ENCODE results near the gene FADS6.

FADS6 gene

GRCh38 chr17:74883241-74883745, 10.1 kb downstream of the FADS6 start:
- Mint-ChIP-seq H3K36me3 (no peaks in the 10 kb centered on the region), H3K27ac (no peak overlapping the region), H3K9me3 (no peaks in the 10 kb centered on the region), H3K4me1 (no peaks in the 10 kb centered on the region), H3K27me3 (peaks cover 25% of the 10 kb centered on the region), H3K4me3 (no peak overlapping the region)
- ATAC-seq (ENCODE audit: low read depth) (no peak), DNase-seq (ENCODE audit: low spot score in 2 of 2) (no peak)

GRCh38 chr17:74882517-74883240, 10.8 kb downstream of the FADS6 start:
- Mint-ChIP-seq H3K4me1 (no peaks in the 10 kb centered on the region), H3K27ac (no peak overlapping the region), H3K4me3 (no peak overlapping the region), H3K36me3 (no peaks in the 10 kb centered on the region), H3K9me3 (no peaks in the 10 kb centered on the region), H3K27me3 (peaks cover 25% of the 10 kb centered on the region)
- DNase-seq (ENCODE audit: low spot score in 2 of 2) (no peak), ATAC-seq (ENCODE audit: low read depth) (no peak)

- Mint-ChIP-seq H3K27me3 (peaks cover 21% of the 10 kb centered on the region), H3K36me3 (no peaks in the 10 kb centered on the region), H3K9me3 (no peaks in the 10 kb centered on the region), H3K4me3 (no peak overlapping the region), H3K4me1 (no peaks in the 10 kb centered on the region), H3K27ac (no peak overlapping the region)
- ATAC-seq (ENCODE audit: low read depth): no peak
- no peak for DNase-seq (ENCODE audit: low spot score in 2 of 2)
Observed at GRCh38 chr17:74881073-74881472, 12.4 kb downstream of the FADS6 start.

- Mint-ChIP-seq H3K27ac (no peak overlapping the region), H3K36me3 (no peaks in the 10 kb centered on the region), H3K4me1 (no peaks in the 10 kb centered on the region), H3K9me3 (no peaks in the 10 kb centered on the region), H3K4me3 (no peak overlapping the region), H3K27me3 (peaks cover 13% of the 10 kb centered on the region)
- DNase-seq (ENCODE audit: low spot score in 2 of 2): no peak
- no peak for ATAC-seq (ENCODE audit: low read depth)
Observed at GRCh38 chr17:74879308-74879707, 14.1 kb downstream of the FADS6 start.

GRCh38 chr17:74878658-74879057, 14.8 kb downstream of the FADS6 start:
- Mint-ChIP-seq H3K9me3 (no peaks in the 10 kb centered on the region), H3K36me3 (no peaks in the 10 kb centered on the region), H3K4me3 (no peak overlapping the region), H3K4me1 (peaks cover 4% of the 10 kb centered on the region), H3K27ac (no peak overlapping the region), H3K27me3 (peaks cover 13% of the 10 kb centered on the region)
- DNase-seq (ENCODE audit: low spot score in 2 of 2) (no peak), ATAC-seq (ENCODE audit: low read depth) (no peak)

GRCh38 chr17:74877592-74878548, 15.6 kb downstream of the FADS6 start:
- H3K36me3 Mint-ChIP-seq: no peaks in the 10 kb centered on the region
- ATAC-seq (ENCODE audit: low read depth): no peak
- peaks cover 13% of the 10 kb centered on the region for H3K27me3 Mint-ChIP-seq

GRCh38 chr17:74875977-74876593, 17.3 kb downstream of the FADS6 start:
- Mint-ChIP-seq H3K4me3 (no peak overlapping the region), H3K36me3 (no peaks in the 10 kb centered on the region), H3K4me1 (peaks cover 14% of the 10 kb centered on the region), H3K27me3 (peaks cover 8% of the 10 kb centered on the region), H3K9me3 (no peaks in the 10 kb centered on the region), H3K27ac (peak overlapping the region; percentile 28)
- ATAC-seq (ENCODE audit: low read depth): no peak
- DNase-seq (ENCODE audit: low spot score in 2 of 2): no peak

More at GRCh38 chr17:74877592-74878548, 15.6 kb downstream of the FADS6 start:
- peaks cover 4% of the 10 kb centered on the region for H3K4me1 Mint-ChIP-seq
- DNase-seq (ENCODE audit: low spot score in 2 of 2): no peak
- H3K9me3 Mint-ChIP-seq: no peaks in the 10 kb centered on the region
- no peak overlapping the region for H3K4me3 Mint-ChIP-seq
- no peak overlapping the region for H3K27ac Mint-ChIP-seq

- Mint-ChIP-seq H3K27ac (peak overlapping the region; percentile 28), H3K27me3 (peaks cover 3% of the 10 kb centered on the region), H3K36me3 (no peaks in the 10 kb centered on the region), H3K4me3 (no peak overlapping the region), H3K9me3 (no peaks in the 10 kb centered on the region), H3K4me1 (peaks cover 14% of the 10 kb centered on the region)
- no peak for DNase-seq (ENCODE audit: low spot score in 2 of 2)
- no peak for ATAC-seq (ENCODE audit: low read depth)
Observed at GRCh38 chr17:74875155-74875976, 18.1 kb downstream of the FADS6 start.

GRCh38 chr17:74874615-74875037, 18.8 kb downstream of the FADS6 start:
- Mint-ChIP-seq H3K4me3 (no peak overlapping the region), H3K27me3 (peaks cover under 1% of the 10 kb centered on the region), H3K4me1 (peaks cover 14% of the 10 kb centered on the region), H3K36me3 (no peaks in the 10 kb centered on the region), H3K27ac (no peak overlapping the region), H3K9me3 (no peaks in the 10 kb centered on the region)
- ATAC-seq (ENCODE audit: low read depth): no peak
- no peak for DNase-seq (ENCODE audit: low spot score in 2 of 2)

GRCh38 chr17:74873874-74874614, 19.4 kb downstream of the FADS6 start:
- Mint-ChIP-seq H3K27me3 (no peaks in the 10 kb centered on the region), H3K36me3 (no peaks in the 10 kb centered on the region), H3K4me3 (peak overlapping the region; percentile 92), H3K4me1 (peaks cover 16% of the 10 kb centered on the region), H3K27ac (peak overlapping the region; percentile 95), H3K9me3 (no peaks in the 10 kb centered on the region)
- no peak for DNase-seq (ENCODE audit: low spot score in 2 of 2)
- no peak for ATAC-seq (ENCODE audit: low read depth)

- no peaks in the 10 kb centered on the region for H3K36me3 Mint-ChIP-seq
- H3K4me1 Mint-ChIP-seq: peaks cover 16% of the 10 kb centered on the region
- peak overlapping the region; percentile 95 for H3K27ac Mint-ChIP-seq
- H3K9me3 Mint-ChIP-seq: no peaks in the 10 kb centered on the region
- H3K4me3 Mint-ChIP-seq: peak overlapping the region; percentile 92
- ATAC-seq (ENCODE audit: low read depth) (peak; percentile 90), DNase-seq (ENCODE audit: low spot score in 2 of 2) (peak; percentile 94 to 96)
- H3K27me3 Mint-ChIP-seq: no peaks in the 10 kb centered on the region
Observed at GRCh38 chr17:74873037-74873873, 20.2 kb downstream of the FADS6 start.

Data from memory B cell (primary cell).